GM06990 (cell line): Measurements from ENCODE around the gene ATL1.

Source experiments
- DNase-seq: peaks from one replicate; pipeline ENCODE4 v3.0.0-alpha.2; 2011; ENCODE audit not compliant: insufficient read length; ENCODE audit errors: extremely low read depth
- H3K27me3 ChIP-seq: replicated peaks from 2 replicates; pipeline ENCODE4 v1.6.0; 2011; ENCODE audit warnings: low read length; ENCODE audit not compliant: control insufficient read depth, insufficient read depth
- H3K36me3 ChIP-seq: 2 replicates; pipeline ENCODE4 v1.5.1; 2011; ENCODE audit warnings: low read length; ENCODE audit not compliant: control insufficient read depth, insufficient read depth
- H3K4me3 ChIP-seq: replicated peaks from 2 replicates; pipeline ENCODE4 v1.5.1; 2011; ENCODE audit warnings: low read depth, mild to moderate bottlenecking, control low read depth, low read length
- CTCF ChIP-seq: IDR thresholded peaks from 2 replicates; pipeline ENCODE4 v1.5.1; 2011; ENCODE audit warnings: low read length, control low read depth, mild to moderate bottlenecking, inconsistent platforms; ENCODE audit not compliant: insufficient read depth, poor library complexity, severe bottlenecking

The ATL1 gene

GRCh38 chr14:50631408-50631821 lies 71.5 kb downstream of the ATL1 start:
- H3K4me3 ChIP-seq = no peak overlapping the region
- no peaks in the 10 kb centered on the region; the same call in 1 of the 2 replicates for H3K36me3 ChIP-seq
- H3K27me3 ChIP-seq = no peaks in the 10 kb centered on the region
- TF ChIP-seq CTCF = no peak
- no peak for DNase-seq

- DNase-seq = no peak
- Histone ChIP-seq H3K36me3 (peaks cover 1% of the 10 kb centered on the region; the same call in 1 of the 2 replicates), H3K27me3 (no peaks in the 10 kb centered on the region), H3K4me3 (no peak overlapping the region)
- TF ChIP-seq CTCF = no peak
Observed at GRCh38 chr14:50633954-50634353, 74.0 kb downstream of the ATL1 start.

GRCh38 chr14:50635141-50635540 lies 75.2 kb downstream of the ATL1 start:
- Histone ChIP-seq H3K36me3 (peaks cover 2% of the 10 kb centered on the region; the same call in 1 of the 2 replicates), H3K27me3 (no peaks in the 10 kb centered on the region), H3K4me3 (no peak overlapping the region)
- TF ChIP-seq CTCF = no peak
- DNase-seq = no peak

GRCh38 chr14:50647282-50647681 lies 87.3 kb downstream of the ATL1 start:
- DNase-seq = peak; percentile 30
- Histone ChIP-seq H3K4me3 (peak overlapping the region; percentile 15), H3K27me3 (no peaks in the 10 kb centered on the region), H3K36me3 (no peaks in the 10 kb centered on the region; the same call in 1 of the 2 replicates)
- TF ChIP-seq CTCF = no peak

- peak overlapping the region; percentile 15 for H3K4me3 ChIP-seq
- no peak for DNase-seq
- TF ChIP-seq CTCF = no peak
- H3K36me3 ChIP-seq = no peaks in the 10 kb centered on the region; the same call in 1 of the 2 replicates
- H3K27me3 ChIP-seq = no peaks in the 10 kb centered on the region
Observed at GRCh38 chr14:50647753-50648152, 87.8 kb downstream of the ATL1 start.

GRCh38 chr14:50649691-50650090 lies 89.7 kb downstream of the ATL1 start:
- H3K27me3 ChIP-seq = no peaks in the 10 kb centered on the region
- no peak for DNase-seq
- TF ChIP-seq CTCF = no peak
- no peak overlapping the region for H3K4me3 ChIP-seq
- no peaks in the 10 kb centered on the region for H3K36me3 ChIP-seq
